ENCODE results near the gene LRP2.
A peak's percentile ranks its signal among the peaks of the same experiment; 100 is the strongest.

The LRP2 gene

GRCh38 chr2:169082995-169083394, 279.3 kb downstream of the LRP2 start:
- Mint-ChIP-seq H3K4me1 (no peaks in the 10 kb centered on the region), H3K36me3 (ENCODE audit: low read depth) (no peaks in the 10 kb centered on the region), H3K4me3 (no peak overlapping the region), H3K27me3 (ENCODE audit: low read depth, poor library complexity) (peaks cover 3% of the 10 kb centered on the region), H3K27ac (peak overlapping the region; percentile 30), H3K9me3 (peaks cover 8% of the 10 kb centered on the region)
- TF ChIP-seq, protein P1, sequence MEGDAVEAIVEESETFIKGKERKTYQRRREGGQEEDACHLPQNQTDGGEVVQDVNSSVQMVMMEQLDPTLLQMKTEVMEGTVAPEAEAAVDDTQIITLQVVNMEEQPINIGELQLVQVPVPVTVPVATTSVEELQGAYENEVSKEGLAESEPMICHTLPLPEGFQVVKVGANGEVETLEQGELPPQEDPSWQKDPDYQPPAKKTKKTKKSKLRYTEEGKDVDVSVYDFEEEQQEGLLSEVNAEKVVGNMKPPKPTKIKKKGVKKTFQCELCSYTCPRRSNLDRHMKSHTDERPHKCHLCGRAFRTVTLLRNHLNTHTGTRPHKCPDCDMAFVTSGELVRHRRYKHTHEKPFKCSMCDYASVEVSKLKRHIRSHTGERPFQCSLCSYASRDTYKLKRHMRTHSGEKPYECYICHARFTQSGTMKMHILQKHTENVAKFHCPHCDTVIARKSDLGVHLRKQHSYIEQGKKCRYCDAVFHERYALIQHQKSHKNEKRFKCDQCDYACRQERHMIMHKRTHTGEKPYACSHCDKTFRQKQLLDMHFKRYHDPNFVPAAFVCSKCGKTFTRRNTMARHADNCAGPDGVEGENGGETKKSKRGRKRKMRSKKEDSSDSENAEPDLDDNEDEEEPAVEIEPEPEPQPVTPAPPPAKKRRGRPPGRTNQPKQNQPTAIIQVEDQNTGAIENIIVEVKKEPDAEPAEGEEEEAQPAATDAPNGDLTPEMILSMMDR (IDR thresholded peaks at IDR 0.05) = no peak
- no peak for DNase-seq

DNA sequence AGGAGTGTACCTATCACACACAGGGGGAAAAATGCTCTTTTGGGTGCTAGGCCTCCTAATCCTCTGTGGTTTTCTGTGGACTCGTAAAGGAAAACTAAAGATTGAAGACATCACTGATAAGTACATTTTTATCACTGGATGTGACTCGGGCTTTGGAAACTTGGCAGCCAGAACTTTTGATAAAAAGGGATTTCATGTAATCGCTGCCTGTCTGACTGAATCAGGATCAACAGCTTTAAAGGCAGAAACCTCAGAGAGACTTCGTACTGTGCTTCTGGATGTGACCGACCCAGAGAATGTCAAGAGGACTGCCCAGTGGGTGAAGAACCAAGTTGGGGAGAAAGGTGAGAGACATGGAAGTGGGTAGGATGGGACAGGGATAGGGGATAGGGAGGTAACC, 280.8 kb downstream of the LRP2 start:
- Mint-ChIP-seq H3K4me1 (no peaks in the 10 kb centered on the region), H3K36me3 (ENCODE audit: low read depth) (no peaks in the 10 kb centered on the region), H3K27me3 (ENCODE audit: low read depth, poor library complexity) (peaks cover 3% of the 10 kb centered on the region), H3K9me3 (peaks cover 8% of the 10 kb centered on the region), H3K27ac (no peak overlapping the region), H3K4me3 (no peak overlapping the region)
- TF ChIP-seq, protein P1 (IDR thresholded peaks at IDR 0.05) = no peak
- no peak for DNase-seq

DNA sequence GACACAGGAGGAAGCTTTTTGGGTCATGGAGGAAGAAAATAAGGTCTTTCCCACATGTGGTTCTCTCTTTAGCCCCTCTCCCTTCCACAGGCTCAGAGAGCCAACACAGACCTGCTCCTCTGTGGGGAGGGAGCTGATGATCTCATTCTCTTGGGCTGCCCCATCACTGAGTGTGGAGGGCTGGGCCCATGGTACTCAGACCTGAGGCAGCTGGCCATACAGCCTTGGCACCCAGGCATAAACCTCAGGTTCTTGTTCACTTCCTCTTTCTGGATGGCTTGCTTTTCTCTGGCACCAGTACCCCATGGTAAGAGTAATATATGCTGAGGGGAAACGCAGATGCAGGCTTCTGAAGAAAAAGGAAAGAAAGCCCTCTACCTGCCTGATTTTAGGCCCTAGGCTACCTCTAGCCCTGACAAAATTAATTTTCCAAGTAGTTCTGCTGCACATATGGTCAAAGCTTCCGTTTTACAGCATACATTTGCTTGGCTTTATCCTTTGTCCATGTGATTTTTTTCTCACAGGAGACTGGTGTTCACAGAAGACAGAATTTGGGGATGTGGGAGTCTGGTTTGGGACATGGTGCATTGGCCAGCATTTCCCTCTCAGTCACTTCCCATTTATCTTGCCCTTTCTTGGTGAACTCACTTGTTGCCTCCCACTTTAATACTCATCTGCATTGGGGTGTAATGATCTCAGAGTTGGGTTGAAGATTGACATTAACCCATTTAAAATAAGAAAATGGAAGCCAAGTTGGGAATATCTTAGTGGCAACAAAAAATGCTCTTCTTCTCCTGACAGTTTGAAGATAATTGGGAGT, 281.9 kb downstream of the LRP2 start:
- peaks cover 2% of the 10 kb centered on the region for H3K9me3 Mint-ChIP-seq
- peaks cover 3% of the 10 kb centered on the region for H3K27me3 Mint-ChIP-seq (ENCODE audit: low read depth, poor library complexity)
- TF ChIP-seq, protein P1 (IDR thresholded peaks at IDR 0.05) = no peak

DNA sequence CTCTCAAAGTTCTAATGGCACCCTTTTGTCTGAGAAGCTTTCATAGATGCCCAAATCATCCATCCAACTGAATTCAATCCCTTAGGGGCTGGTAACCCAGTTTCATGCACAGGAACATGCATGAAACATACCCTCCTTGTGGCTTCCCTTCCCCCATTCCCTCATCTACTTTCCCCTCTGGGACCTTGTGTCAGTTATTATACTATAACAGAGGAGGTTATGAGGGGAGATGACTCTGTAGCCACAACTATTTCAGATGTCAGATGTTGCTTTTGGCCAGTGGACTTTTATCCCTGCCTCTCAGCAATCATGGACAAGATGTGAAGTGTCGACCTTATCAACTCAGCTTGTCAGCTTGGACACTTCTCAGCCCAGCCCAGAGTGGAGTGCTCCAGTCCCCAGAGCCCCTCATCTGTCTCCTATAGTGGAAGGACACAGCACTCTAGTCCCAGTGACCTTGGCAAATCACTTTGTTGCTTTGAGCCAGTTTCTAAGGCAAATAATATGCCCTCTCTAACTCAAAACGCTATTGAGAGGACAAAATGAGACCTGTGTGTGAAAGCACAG, 284.6 kb downstream of the LRP2 start:
- Mint-ChIP-seq H3K36me3 (ENCODE audit: low read depth) (no peaks in the 10 kb centered on the region), H3K27me3 (ENCODE audit: low read depth, poor library complexity) (peaks cover 6% of the 10 kb centered on the region), H3K9me3 (no peaks in the 10 kb centered on the region), H3K4me3 (no peak overlapping the region), H3K27ac (no peak overlapping the region), H3K4me1 (peaks cover 7% of the 10 kb centered on the region)
- no peak for DNase-seq
- TF ChIP-seq, protein P1 (IDR thresholded peaks at IDR 0.05) = no peak

More for the DNA sequence above, 281.9 kb downstream of the LRP2 start:
- no peak for DNase-seq
- H3K36me3 Mint-ChIP-seq (ENCODE audit: low read depth) = no peaks in the 10 kb centered on the region
- no peaks in the 10 kb centered on the region for H3K4me1 Mint-ChIP-seq
- no peak overlapping the region for H3K4me3 Mint-ChIP-seq
- no peak overlapping the region for H3K27ac Mint-ChIP-seq
